Activated T-cell treated with anti-CD3 and anti-CD28 coated beads for 24 hours (primary cell): ENCODE data around the gene MAML2.
"Not testable (repeated sequence)": the region's sequence is repeated elsewhere in the genome, so short reads cannot be mapped to it uniquely, and the experiment has no call there.

Experiments
- DNase-seq: peaks from one replicate; pipeline ENCODE4 v3.0.0-alpha.2; 2020; ENCODE audit warnings: low read depth

Gene MAML2

DNA sequence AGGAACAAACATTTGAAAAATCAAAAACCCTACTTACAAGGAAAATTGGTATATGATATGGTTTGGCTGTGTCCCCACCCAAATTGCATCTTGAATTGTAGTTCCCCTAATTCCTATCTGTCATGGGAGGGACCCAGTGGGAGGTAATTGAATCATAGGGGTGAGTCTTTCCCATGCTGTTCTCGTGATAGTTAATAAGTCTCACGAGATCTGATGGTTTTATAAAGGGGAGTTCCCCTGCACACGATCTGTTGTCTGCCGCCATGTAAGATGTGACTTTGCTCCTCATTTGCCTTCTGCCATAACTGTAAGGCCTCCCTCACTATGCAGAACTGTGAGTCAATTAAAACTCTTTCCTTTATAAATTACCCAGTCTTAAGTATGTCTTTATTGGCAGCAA is 74.5 kb downstream of the MAML2 start:
- not testable (repeated sequence) for DNase-seq

DNA sequence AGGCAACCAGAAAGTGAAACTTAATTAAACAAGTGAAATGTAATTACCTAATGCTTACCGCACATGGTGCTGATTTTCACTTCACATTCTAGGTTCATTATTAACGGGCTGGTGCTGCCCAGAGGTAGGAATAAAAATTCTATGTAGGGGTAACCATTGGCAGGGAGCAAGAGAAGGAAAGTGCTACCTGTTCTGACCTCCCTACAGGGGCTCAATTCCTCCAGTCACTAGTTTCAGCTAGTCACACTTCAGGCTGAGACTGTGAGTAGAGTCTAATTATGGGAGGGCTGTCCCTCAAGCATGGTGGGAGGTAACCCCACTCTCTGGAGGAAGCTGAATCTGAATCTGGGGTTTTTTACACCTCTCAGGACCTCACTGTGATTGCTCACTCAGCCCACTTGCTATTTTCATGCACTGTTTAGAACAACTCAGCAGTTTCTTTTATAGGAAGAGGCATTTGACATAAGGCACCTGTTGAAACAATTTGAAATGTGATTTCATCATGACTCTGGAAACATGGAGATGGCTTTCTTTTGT is 75.4 kb downstream of the MAML2 start:
- peak; percentile 50 for DNase-seq

- no peak for DNase-seq
Observed at GRCh38 chr11:96267001-96267495, 75.9 kb downstream of the MAML2 start.

DNA sequence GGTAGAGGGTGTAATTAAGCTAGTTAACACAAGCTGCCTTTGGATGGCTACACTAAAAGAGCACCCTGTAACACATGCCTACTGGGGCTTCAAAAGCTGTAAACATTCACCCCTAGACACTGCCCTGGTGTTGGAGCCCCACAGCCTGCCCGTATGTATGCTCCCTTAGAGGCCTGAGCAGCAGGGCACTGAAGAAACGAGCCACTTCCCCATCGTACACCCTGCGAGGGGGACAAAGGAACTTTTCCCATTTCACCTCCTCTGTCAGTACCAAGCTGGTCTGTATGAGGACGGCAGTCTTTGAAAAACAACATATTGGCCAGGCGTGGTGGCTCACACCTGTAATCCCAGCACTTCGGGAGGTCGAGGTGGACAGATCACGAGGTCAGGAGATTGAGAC is 77.0 kb downstream of the MAML2 start:
- no peak for DNase-seq

DNA sequence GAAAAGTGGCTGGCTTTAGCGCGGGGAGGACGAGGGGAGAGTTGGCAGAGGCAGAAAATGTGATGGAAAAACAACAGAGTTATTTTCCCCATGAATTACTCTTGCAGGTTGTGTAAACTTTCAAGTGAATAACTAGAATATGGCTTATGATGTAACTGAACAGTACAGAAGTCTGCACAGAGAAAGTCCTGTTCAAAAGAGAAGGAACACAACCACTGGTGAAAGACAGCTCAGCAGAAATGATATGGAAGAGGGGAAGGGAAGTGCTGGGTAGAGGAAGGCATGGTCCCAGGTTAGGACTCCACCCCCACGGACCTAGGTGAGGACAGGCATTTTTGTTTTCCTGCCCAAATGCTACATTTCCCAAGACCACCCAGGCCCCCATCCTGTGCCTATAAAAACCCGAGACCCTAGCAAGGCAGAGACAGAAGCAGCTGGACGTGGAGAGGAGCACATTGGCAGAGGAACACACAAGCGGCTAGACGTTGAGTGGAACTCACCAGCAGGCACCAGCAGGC is 77.7 kb downstream of the MAML2 start:
- DNase-seq, result no peak

DNA sequence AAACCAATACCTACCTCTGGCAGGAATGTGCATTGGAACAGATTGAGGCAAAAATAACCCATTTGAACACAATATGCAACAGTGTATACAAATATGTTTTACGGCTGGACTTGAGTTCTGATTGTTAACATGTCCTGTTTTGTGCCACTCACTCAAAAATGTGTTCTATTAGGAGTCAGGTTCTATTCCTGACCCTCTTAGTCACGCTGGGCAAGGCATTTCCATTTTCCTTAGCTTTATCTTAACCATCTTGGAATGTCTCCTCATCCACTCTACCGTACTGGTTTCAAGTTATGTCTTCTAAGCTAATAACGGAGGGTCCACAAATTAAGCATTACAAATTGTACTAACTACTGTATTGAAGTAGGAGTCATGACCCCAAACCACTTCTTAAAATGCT is 78.6 kb downstream of the MAML2 start:
- no peak for DNase-seq

DNA sequence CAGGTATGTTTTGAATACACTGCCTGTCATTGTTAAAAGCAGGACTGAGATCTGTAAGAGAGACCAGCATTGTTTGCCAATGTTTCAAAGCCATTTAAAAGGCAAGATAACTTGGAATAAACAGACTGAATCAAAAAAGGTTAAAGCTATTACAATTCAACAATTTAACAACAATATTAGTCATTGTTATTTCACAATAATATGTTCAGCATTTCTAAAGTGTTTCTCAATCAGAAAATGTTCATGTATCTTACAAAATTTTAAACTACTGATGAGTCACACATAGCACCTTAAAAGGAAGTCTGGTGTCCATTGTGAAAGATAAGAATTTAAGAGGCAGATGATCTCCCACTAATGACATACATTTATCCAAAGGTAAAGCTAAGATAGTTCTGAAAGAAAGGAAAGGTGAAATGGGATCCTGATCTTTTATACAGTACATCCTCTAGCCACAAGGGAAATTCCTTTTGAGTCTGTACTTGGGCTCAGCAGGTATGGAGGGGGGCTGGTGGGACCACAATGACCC is 79.7 kb downstream of the MAML2 start:
- no peak for DNase-seq

DNA sequence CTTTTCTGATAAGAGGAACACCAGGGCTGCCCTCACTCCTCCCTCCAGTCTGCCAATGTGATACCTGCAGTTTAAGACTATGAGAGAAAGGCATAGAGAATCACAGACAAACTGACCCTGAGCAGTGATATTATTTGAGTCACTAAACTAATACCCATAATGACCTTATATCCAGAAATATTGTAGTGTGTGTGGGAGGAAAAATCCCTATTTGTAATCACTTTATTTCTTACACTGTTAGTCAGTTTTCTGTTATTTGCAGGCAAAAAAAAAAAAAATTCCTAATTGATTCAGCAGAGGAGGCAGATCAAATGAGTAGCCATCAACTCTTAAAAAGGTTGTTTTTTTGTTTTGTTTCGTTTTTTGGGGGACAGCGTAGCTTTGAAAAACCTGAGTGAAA is 82.5 kb downstream of the MAML2 start:
- no peak for DNase-seq

GRCh38 chr11:96260067-96260511 is 82.9 kb downstream of the MAML2 start:
- DNase-seq, result no peak

GRCh38 chr11:96259134-96259830 is 83.7 kb downstream of the MAML2 start:
- no peak for DNase-seq

DNA sequence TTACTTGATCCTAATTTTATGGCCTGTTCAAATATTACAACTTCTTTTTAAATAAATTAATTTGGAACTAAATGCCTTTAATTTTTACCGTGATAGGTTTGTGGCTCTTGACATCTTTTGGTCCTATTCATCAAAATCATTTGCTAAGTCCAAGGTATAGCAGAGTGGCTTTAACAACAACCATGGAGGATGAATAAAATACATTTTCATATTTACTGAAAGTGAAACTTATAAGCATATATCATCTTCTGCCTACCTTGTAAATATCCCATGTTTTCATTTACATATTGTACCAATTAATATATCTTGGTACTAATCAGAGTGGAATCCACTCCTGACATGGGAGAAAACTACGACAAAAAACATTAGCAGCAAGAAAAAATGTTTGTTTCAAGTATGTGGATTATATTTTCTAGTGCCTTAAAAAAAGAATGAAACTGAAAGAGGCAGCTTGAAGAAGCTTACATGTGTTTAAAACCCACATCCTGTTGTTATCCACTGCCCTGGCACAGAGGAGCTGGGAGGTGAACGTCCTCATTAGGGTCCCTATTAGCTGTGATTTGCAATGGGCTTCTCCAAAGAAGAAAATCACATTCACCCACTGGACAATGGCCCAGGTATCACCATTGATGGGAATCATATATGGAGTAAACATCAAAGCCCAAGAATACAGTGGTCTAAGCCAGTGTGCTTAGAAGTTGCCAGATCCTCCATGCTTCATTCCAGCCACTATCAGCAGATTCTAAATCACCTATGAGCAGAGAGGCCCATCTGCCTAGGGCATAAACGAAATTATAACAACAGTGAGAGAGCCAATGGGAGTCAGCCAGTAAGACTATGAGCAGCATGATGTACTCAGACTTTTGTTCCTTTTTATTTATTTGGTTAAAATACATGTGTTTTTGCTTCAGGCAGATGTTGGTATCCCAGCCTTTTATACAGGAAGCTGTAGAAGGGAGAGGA is 84.7 kb downstream of the MAML2 start:
- DNase-seq, result no peak

GRCh38 chr11:96257036-96257435 is 86.0 kb downstream of the MAML2 start:
- no peak for DNase-seq

DNA sequence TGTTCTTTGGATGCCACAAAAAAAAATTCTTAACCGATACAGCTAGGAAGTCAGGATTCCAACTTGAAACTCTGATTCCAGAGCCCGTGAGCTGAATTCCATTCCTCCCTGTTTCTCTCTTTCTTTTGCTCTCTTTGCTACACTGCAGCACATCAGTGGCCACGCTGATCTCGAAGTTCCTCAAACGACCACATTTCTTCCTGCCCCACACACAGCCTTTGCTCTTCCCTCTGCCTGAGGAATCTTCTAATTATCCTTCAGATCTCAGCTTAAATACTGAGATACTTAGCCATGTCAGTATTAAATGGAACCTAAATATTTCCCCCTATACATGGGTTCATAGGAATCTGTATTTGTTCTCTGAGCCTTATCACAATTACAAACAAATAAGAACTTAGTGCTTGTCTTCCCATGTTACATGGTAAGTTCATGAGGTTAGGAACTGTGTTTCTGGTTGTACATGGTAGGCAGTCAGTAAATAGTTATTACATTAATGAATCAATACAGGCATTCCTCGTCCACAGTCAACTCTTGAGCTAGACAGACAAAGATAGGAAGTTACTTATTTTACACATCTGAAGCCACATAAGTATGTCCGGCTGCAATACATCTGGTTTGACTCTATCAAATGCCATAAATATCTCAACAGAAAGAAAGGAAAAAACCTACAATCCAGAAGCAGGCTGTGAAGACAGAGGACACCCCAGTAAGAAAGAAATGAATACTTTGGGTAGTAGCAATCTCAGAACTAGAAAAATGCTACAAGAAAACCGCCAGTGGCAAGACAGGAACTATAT is 86.6 kb downstream of the MAML2 start:
- DNase-seq, result no peak

DNA sequence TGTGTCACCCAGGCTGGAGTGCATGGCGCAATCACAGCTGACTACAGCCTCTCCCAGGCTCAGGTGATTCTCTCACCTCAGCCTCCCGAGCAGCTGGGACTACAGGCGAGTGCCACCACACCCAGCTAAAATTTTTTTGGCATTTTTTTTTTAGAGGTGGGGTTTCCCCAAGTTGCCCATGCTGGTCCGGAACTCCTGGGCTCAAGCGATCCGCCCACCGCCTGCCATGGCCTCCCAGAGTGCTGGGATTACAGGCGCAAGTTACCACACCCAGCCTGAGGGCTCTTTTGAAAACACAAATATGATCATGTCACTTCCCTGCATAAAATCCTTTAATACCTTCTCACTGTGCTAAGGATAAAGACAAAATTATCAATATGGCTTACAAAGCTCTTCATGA is 88.1 kb downstream of the MAML2 start:
- no peak for DNase-seq

GRCh38 chr11:96254087-96254486 is 88.9 kb downstream of the MAML2 start:
- DNase-seq, result no peak

DNA sequence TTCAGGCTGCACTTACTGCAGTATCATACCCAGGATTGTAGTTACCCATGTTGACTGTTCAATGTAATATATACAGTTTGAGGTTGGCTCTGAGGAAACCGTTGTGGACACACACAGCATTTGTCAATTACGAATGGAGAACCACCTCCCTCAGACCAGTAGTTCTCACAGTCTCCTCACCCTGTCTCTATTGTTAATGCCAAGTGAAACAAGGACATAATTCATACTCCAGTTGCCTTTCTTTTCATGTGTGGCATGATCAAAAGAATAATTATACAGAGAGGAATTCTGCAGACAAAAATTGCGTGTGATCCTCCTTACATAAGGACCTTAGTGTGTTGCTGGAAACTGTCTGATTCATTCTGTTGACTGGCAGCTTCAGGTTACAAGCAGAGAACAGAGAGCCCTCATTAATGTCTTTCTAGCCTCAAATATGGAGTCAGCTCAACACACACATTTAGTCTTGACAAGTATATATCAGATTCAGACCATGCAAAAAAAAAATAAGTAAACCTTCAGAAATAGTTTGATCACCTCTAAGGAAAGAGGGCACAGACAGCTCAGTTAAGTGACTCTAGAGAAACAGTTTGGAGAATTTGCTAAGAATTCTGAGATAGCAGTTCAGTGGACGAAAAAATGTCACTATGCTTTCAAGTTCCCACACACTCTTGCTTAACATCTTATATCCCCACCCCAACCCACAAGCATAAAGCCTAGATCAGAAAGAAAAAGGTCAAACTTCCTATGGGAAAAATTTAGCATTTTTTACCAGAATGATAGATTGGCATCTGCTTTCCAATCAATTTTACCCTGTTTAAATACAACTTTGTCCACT is 96.1 kb downstream of the MAML2 start:
- no peak for DNase-seq

GRCh38 chr11:96242971-96243647 is 99.9 kb downstream of the MAML2 start:
- peak; percentile 63 for DNase-seq

DNA sequence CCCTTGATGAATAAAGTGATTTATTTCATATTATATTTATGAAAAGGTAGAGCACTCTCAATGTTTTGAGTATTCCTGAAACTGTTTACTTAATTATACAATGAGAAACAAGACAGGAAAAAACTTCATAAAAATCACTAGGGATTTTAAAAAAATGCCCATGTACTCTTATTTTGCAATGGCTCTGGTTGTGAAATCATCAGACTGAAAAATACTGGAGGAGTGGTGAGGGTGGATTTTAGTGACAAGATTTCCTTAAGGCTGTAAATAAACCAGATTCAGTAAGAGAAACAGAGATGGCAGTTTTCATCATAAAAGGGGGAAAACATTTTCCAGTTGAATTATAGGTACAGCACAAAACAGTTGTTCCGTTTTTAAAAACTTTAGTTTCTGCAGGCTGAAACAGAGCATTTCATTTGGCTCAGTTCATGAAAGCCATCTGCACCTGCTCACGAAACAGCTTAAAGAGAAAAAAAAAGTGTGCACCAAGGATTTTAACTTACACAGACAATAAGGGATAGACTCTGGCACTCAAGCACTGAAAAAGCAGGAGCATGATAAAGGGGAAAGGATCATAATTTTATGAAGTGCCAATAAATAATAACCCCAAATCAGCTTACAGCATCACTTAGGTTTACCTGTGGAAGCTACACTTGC is 100.7 kb downstream of the MAML2 start:
- DNase-seq, result no peak

GRCh38 chr11:96241331-96241841 is 101.6 kb downstream of the MAML2 start:
- DNase-seq, result no peak
